GM12873 (cell line): ENCODE data around the gene PCSK1.

Experiments
- CTCF ChIP-seq: IDR thresholded peaks from 2 replicates; pipeline ENCODE4 v1.5.1; 2012; ENCODE audit warnings: low read depth, mild to moderate bottlenecking, moderate library complexity, low read length, control low read depth; ENCODE audit not compliant: insufficient read depth; ENCODE audit errors: missing control alignments

PCSK1 gene

GRCh38 chr5:96433066-96433447 is at the start of gene PCSK1:
Gene PCSK1, minus strand, starts transcription at chr5:96433248. Its CDS starts 206 bp downstream, at chr5:96433042.
- TF ChIP-seq CTCF = no peak

GRCh38 chr5:96481867-96482266 is 48.8 kb upstream of the PCSK1 start:
- TF ChIP-seq CTCF = no peak

- TF ChIP-seq CTCF = no peak
Measured at GRCh38 chr5:96481009-96481786, 48.1 kb upstream of the PCSK1 start.

- TF ChIP-seq CTCF = no peak
Measured at GRCh38 chr5:96478983-96479382, 45.9 kb upstream of the PCSK1 start.

- no peak for TF ChIP-seq CTCF
Measured at GRCh38 chr5:96476654-96477053, 43.6 kb upstream of the PCSK1 start.

- TF ChIP-seq CTCF = no peak
Measured at GRCh38 chr5:96474073-96474472, 41.0 kb upstream of the PCSK1 start.

GRCh38 chr5:96473155-96473554 is 40.1 kb upstream of the PCSK1 start:
- TF ChIP-seq CTCF = no peak

- no peak for TF ChIP-seq CTCF
Measured at GRCh38 chr5:96470785-96471184, 37.7 kb upstream of the PCSK1 start.
